Activated CD8-positive, alpha-beta T cell treated with anti-CD3 and anti-CD28 coated beads for 36 hours (primary cell): ENCODE data around the gene UBXN1. TPM values are rescaled to one million over a fixed set of nuclear protein-coding genes. Genes with fewer than 3 reads are reported as not detected.
A peak's percentile ranks its signal among the peaks of the same experiment; 100 is the strongest.
"Not testable (repeated sequence)": the region's sequence is repeated elsewhere in the genome, so short reads cannot be mapped to it uniquely, and the experiment has no call there.

ENCODE experiments used
- ATAC-seq: fragments of 200-7000 bp; cut with Tn5 transposase; one replicate; pipeline ENCODE4 v1.10.0; 2021; ENCODE audit warnings: mild to moderate bottlenecking, moderate library complexity
- CTCF ChIA-PET: fragments of 350-600 bp; sonication (Branson Sonifier 250); formaldehyde crosslinking; loops from one replicate; lab custom pipeline; 2021; ENCODE audit warnings: antibody characterized with exemption; lab: Charles Lee
- POLR2A ChIA-PET: fragments of 350-600 bp; sonication (Branson Sonifier 250); formaldehyde crosslinking; loops from one replicate; lab custom pipeline; 2021; ENCODE audit warnings: antibody characterized with exemption; lab: Charles Lee
- DNase-seq: peaks from one replicate; pipeline ENCODE4 v3.0.0-alpha.2; 2020
- H3K27ac Mint-ChIP-seq: one replicate; pipeline ENCODE4 v1.8.0; 2021; ENCODE audit warnings: mild to moderate bottlenecking, mixed read lengths
- H3K27me3 Mint-ChIP-seq: one replicate; pipeline ENCODE4 v1.8.0; 2021; ENCODE audit warnings: mixed read lengths
- H3K36me3 Mint-ChIP-seq: one replicate; pipeline ENCODE4 v1.8.0; 2021; ENCODE audit warnings: low read depth, mixed read lengths
- H3K4me1 Mint-ChIP-seq: one replicate; pipeline ENCODE4 v1.8.0; 2021; ENCODE audit warnings: low read depth, mixed read lengths
- H3K4me3 Mint-ChIP-seq: one replicate; pipeline ENCODE4 v1.8.0; 2021; ENCODE audit warnings: mild to moderate bottlenecking, moderate library complexity, mixed read lengths
- H3K9me3 Mint-ChIP-seq: one replicate; pipeline ENCODE4 v1.8.0; 2021; ENCODE audit warnings: mixed read lengths
- intact Hi-C: fragments of 100-400 bp; cut with micrococcal nuclease; formaldehyde crosslinking; loops from one replicate; pipeline ENCODE4 v1.10.0; 2022
- total RNA-seq, 2 experiments: library from RNA; stranded (reverse); gene quantifications; one replicate each; pipeline ENCODE4 v1.2.3, GENCODE V29; 2021
- TF ChIP-seq, protein P1 (sequence below): fragments of 200-600 bp; IDR thresholded peaks from one replicate; pipeline ENCODE4 v1.8.0; 2022; ENCODE audit warnings: antibody characterized with exemption, mild to moderate bottlenecking

UBXN1 gene
- total RNA-seq, 2 experiments from 2014 or later, result 104 to 120 TPM

DNA sequence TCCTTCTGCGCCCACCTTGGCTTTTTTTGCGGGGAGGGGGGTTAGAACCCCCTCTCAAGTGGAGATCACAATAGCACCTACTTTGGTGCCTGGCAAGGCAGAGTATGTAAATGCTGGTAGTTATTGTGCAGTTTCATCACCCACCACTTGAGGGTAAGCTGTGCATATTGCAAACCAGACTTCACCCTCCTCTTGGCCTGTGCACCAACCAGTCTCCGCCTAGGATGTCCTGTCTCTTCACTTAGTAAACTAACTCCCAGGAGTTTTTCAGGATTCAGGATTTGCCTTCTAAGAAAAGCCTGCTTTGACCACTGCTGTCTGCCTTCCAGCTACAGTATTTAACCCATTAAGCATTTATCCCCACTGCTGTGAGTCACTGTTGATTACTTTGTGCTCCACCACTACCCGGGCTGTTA lies 2.0 kb upstream of the UBXN1 start:
- TF ChIP-seq, protein P1, sequence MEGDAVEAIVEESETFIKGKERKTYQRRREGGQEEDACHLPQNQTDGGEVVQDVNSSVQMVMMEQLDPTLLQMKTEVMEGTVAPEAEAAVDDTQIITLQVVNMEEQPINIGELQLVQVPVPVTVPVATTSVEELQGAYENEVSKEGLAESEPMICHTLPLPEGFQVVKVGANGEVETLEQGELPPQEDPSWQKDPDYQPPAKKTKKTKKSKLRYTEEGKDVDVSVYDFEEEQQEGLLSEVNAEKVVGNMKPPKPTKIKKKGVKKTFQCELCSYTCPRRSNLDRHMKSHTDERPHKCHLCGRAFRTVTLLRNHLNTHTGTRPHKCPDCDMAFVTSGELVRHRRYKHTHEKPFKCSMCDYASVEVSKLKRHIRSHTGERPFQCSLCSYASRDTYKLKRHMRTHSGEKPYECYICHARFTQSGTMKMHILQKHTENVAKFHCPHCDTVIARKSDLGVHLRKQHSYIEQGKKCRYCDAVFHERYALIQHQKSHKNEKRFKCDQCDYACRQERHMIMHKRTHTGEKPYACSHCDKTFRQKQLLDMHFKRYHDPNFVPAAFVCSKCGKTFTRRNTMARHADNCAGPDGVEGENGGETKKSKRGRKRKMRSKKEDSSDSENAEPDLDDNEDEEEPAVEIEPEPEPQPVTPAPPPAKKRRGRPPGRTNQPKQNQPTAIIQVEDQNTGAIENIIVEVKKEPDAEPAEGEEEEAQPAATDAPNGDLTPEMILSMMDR, result peak; percentile 60
- intact Hi-C loops, result no loop called here
- DNase-seq (peak; percentile 66), ATAC-seq (peak; percentile 89)
- CTCF ChIA-PET, result interaction anchor here (0.7 to 6.5 kb wide), 28 partner anchors 9 to 286 kb away, joined by 3 to 79 read pairs (median 5); partner anchors contain the start of genes BSCL2, C11orf98, CSKMT and GANAB
- POLR2A ChIA-PET, result interaction anchor here (0.8 to 21.7 kb wide), 18 partner anchors 9 to 200 kb away, joined by 3 to 263 read pairs (median 5); partner anchors contain the start of genes C11orf98, CSKMT, GANAB and INTS5
- Mint-ChIP-seq H3K4me1 (peaks cover 26% of the 10 kb centered on the region), H3K4me3 (peak overlapping the region; percentile 16), H3K27me3 (no peaks in the 10 kb centered on the region), H3K9me3 (no peaks in the 10 kb centered on the region), H3K36me3 (peaks cover 22% of the 10 kb centered on the region), H3K27ac (peak overlapping the region; percentile 75)

DNA sequence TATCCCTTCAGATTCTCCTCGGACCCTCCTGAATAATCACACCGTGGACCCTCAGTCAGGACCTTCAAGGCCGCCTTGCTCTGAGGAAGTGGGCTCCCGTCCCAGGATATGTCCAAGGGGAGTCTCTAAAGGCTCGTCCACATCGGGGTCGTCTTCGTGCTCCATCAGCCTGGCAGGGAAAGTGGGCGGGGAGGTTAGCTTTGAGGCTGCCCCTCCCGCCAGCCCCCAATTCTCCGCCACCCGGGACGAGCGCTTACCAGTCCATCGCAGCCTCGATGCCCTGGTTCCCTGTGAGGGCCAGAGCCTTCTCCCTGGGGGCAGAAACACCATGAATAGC lies 472 bp downstream of the UBXN1 start:
- intact Hi-C loops, result no loop called here
- peak overlapping the region; percentile 93 for H3K27ac Mint-ChIP-seq
- peak overlapping the region; percentile 86 for H3K4me3 Mint-ChIP-seq
- DNase-seq, result no peak
- no peaks in the 10 kb centered on the region for H3K27me3 Mint-ChIP-seq
- H3K9me3 Mint-ChIP-seq, result no peaks in the 10 kb centered on the region
- ATAC-seq, result no peak
- ChIA-PET CTCF (interaction anchor here (1.2 to 6.5 kb wide), 3 partner anchors 13 to 87 kb away, joined by 4 to 79 read pairs (median 6); partner anchors contain the start of genes C11orf98, CSKMT, LRRN4CL and TUT1), POLR2A (interaction anchor here (0.6 to 21.7 kb wide), 7 partner anchors 7 to 87 kb away, joined by 3 to 263 read pairs (median 15); partner anchors contain the start of genes C11orf98, CSKMT, GANAB and LBHD1)
- peaks cover 30% of the 10 kb centered on the region for H3K36me3 Mint-ChIP-seq
- TF ChIP-seq, protein P1, result no peak
- peaks cover 29% of the 10 kb centered on the region for H3K4me1 Mint-ChIP-seq

DNA sequence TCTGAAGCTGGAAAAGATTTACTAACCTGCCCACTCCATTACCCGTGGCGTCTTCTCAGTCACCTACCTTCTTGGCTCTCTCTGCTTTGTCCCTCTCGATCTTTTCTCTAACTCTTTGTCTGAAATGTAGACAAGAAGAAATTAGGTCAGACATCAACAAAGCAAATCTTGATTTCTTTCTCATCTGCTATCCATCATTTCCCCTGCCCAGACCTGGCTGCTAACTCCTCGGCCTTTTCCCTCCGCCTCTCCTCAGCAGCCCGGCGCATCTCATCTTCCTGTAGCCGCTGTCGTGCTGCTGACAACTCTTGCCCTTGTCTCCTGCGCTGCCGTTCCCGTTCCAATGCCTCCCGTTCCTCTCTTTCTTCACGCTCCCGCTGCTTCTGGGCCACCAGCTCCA lies 1.2 kb downstream of the UBXN1 start:
- H3K4me3 Mint-ChIP-seq, result peak overlapping the region; percentile 86
- H3K27ac Mint-ChIP-seq, result peak overlapping the region; percentile 93
- peaks cover 36% of the 10 kb centered on the region for H3K4me1 Mint-ChIP-seq
- ChIA-PET POLR2A (interaction anchor here (0.9 to 21.7 kb wide), 4 partner anchors 12 to 86 kb away, joined by 3 to 263 read pairs (median 40); partner anchors contain the start of genes C11orf98, CSKMT, GANAB and TUT1), CTCF (interaction anchor here (1.0 to 1.6 kb wide), 3 partner anchors 10 to 86 kb away, joined by 4 to 6 read pairs (median 6); partner anchors contain the start of genes C11orf98, CSKMT and TUT1)
- intact Hi-C loops, result no loop called here
- TF ChIP-seq, protein P1, result no peak
- H3K36me3 Mint-ChIP-seq, result peaks cover 37% of the 10 kb centered on the region
- no peak for ATAC-seq
- H3K27me3 Mint-ChIP-seq, result no peaks in the 10 kb centered on the region
- H3K9me3 Mint-ChIP-seq, result no peaks in the 10 kb centered on the region
- no peak for DNase-seq

DNA sequence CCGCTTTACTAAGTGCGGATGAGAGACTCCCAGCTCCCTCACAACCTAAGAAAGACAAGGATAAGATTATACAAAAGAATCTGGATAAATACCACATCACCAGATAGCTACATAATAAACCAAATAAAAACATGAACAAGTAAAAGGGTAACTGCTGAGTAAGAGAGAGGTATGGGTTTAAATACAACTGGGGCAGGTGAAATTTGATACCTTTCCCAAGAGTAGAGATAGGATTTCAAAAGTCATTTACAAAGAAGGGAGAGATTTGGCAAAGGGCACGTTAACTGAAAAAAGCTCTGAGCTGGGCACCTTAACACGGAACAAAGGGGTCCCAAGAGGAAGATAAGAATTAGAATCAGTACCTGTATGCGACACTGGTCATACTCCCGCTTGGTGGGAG lies 1.7 kb downstream of the UBXN1 start:
- POLR2A ChIA-PET, result interaction anchor here (0.9 to 21.7 kb wide), 5 partner anchors 11 to 86 kb away, joined by 3 to 263 read pairs (median 14); partner anchors contain the start of genes C11orf98, CSKMT, GANAB and TUT1
- H3K9me3 Mint-ChIP-seq, result no peaks in the 10 kb centered on the region
- DNase-seq (no peak), ATAC-seq (no peak)
- intact Hi-C loops, result no loop called here
- H3K4me1 Mint-ChIP-seq, result peaks cover 38% of the 10 kb centered on the region
- no peaks in the 10 kb centered on the region for H3K27me3 Mint-ChIP-seq
- CTCF ChIA-PET, result interaction anchor here (1.0 to 1.6 kb wide), 3 partner anchors 11 to 86 kb away, joined by 4 to 6 read pairs (median 6); partner anchors contain the start of genes C11orf98, CSKMT and TUT1
- peaks cover 39% of the 10 kb centered on the region for H3K36me3 Mint-ChIP-seq
- TF ChIP-seq, protein P1, result no peak
- H3K4me3 Mint-ChIP-seq, result peak overlapping the region; percentile 39
- peak overlapping the region; percentile 51 for H3K27ac Mint-ChIP-seq

DNA sequence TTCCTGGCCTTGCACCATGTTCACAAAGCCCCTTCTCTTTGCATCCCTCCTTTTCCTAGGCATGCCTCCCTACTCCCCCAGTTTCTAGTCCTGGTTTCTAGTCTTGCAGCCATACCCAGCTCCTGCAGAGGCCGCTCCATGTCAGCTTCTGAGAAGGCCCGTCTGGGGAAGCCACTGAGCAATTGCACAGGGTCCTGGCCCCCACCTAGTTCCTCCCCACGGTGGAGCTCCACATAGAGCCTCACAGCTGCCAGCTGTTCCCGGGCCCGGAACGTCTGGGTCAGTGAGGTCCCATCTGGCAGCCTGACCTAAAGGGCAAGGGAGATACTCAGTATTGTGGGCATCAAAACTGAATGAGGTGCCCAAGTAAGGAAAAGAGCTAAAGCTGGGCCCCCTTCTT lies 2.2 kb downstream of the UBXN1 start:
- peaks cover 41% of the 10 kb centered on the region for H3K36me3 Mint-ChIP-seq
- DNase-seq (no peak), ATAC-seq (no peak)
- no peaks in the 10 kb centered on the region for H3K27me3 Mint-ChIP-seq
- peaks cover 38% of the 10 kb centered on the region for H3K4me1 Mint-ChIP-seq
- POLR2A ChIA-PET, result interaction anchor here (0.9 to 21.7 kb wide), 6 partner anchors 11 to 180 kb away, joined by 3 to 263 read pairs (median 9); partner anchors contain the start of genes C11orf98, CSKMT, GANAB and TUT1
- no peak overlapping the region for H3K27ac Mint-ChIP-seq
- TF ChIP-seq, protein P1, result no peak
- intact Hi-C loops, result no loop called here
- H3K9me3 Mint-ChIP-seq, result no peaks in the 10 kb centered on the region
- peak overlapping the region; percentile 39 for H3K4me3 Mint-ChIP-seq
- CTCF ChIA-PET, result interaction anchor here (0.7 to 1.6 kb wide), 5 partner anchors 11 to 85 kb away, joined by 3 to 6 read pairs (median 4); partner anchors contain the start of genes C11orf98, CSKMT and TUT1

DNA sequence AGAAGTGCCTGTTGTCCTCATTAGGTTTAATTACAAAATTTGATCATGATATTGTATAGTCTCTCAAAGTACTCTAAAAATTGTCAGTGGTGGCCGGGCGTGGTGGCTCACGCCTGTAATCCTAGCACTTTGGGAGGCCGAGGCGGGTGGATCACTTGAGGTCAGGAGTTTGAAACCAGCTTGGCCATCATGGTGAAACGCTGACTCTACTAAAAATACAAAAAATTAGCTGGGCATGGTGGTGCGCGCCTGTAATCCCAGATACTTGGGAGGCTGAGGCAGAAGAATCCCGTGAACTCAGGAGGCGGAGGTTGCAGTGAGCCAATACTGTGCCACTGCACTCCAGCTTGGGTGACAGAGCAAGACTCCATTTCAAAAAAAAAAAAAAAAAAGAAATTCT lies 3.5 kb downstream of the UBXN1 start:
- intact Hi-C loops, H3K4me3 Mint-ChIP-seq: not testable (repeated sequence)

More for the DNA sequence above, 3.5 kb downstream of the UBXN1 start:
- H3K36me3 Mint-ChIP-seq, result peaks cover 52% of the 10 kb centered on the region
- H3K9me3 Mint-ChIP-seq, H3K27me3 Mint-ChIP-seq, DNase-seq, ATAC-seq: not testable (repeated sequence)
- POLR2A ChIA-PET, result interaction anchor here (1.0 to 21.7 kb wide), 5 partner anchors 9 to 181 kb away, joined by 3 to 263 read pairs (median 48); partner anchors contain the start of genes C11orf98, CSKMT, GANAB and TUT1
- H3K27ac Mint-ChIP-seq, result peak overlapping the region; percentile 38
- peaks cover 35% of the 10 kb centered on the region for H3K4me1 Mint-ChIP-seq
- CTCF ChIA-PET, result interaction anchor here (1.2 to 1.6 kb wide), 2 partner anchors 19 to 30 kb away, joined by 3 to 4 read pairs; no protein-coding TSS in a partner anchor
